Loucy (cell line): ENCODE results near the gene ADIG.

Experiments used
- H2AFZ ChIP-seq: fragments of 200-600 bp; sonication (generic); 2 replicates; pipeline ENCODE4 v1.6.0; 2016; ENCODE audit warnings: antibody characterized with exemption, mild to moderate bottlenecking, low read length, moderate library complexity
- H3F3A ChIP-seq: fragments of 200-600 bp; 2 replicates; pipeline ENCODE4 v1.6.0; 2016; ENCODE audit warnings: antibody characterized with exemption, low read depth, mild to moderate bottlenecking
- H3K27me3 ChIP-seq: fragments of 200-600 bp; sonication (generic); 2 replicates; pipeline ENCODE4 v1.6.1; 2014; ENCODE audit warnings: low read length, mild to moderate bottlenecking; ENCODE audit not compliant: insufficient read depth, poor library complexity, severe bottlenecking
- H3K36me3 ChIP-seq: fragments of 200-600 bp; sonication (generic); 2 replicates; pipeline ENCODE4 v1.6.1; 2016; ENCODE audit warnings: low read length; ENCODE audit not compliant: insufficient read depth
- H3K4me1 ChIP-seq: fragments of 200-600 bp; sonication (generic); 2 replicates; pipeline ENCODE4 v1.5.1; 2014; ENCODE audit warnings: low read length, mild to moderate bottlenecking; ENCODE audit not compliant: insufficient read depth, poor library complexity, severe bottlenecking
- H3K4me2 ChIP-seq: fragments of 200-600 bp; sonication (generic); 2 replicates; pipeline ENCODE4 v1.6.0; 2014; ENCODE audit warnings: antibody characterized with exemption, low read length, low read depth, mild to moderate bottlenecking; ENCODE audit not compliant: poor library complexity, severe bottlenecking
- H3K4me3 ChIP-seq: fragments of 200-600 bp; sonication (generic); 2 replicates; pipeline ENCODE4 v1.5.1; 2014; ENCODE audit warnings: low read length, mild to moderate bottlenecking, mixed read lengths; ENCODE audit not compliant: poor library complexity, severe bottlenecking
- H3K79me2 ChIP-seq: fragments of 200-600 bp; sonication (generic); 2 replicates; pipeline ENCODE4 v1.6.1; 2014; ENCODE audit warnings: low read length; ENCODE audit not compliant: insufficient read depth
- H3K9ac ChIP-seq: fragments of 200-600 bp; sonication (generic); 2 replicates; pipeline ENCODE4 v1.6.0; 2014; ENCODE audit warnings: mild to moderate bottlenecking, low read depth, low read length, moderate library complexity; ENCODE audit not compliant: poor library complexity, severe bottlenecking
- H3K9me2 ChIP-seq: fragments of 200-600 bp; sonication (generic); replicated peaks from 2 replicates; pipeline ENCODE4 v1.6.1; 2016; ENCODE audit warnings: low read depth, low read length, mixed read lengths
- H3K9me3 ChIP-seq: fragments of 200-600 bp; sonication (generic); 2 replicates; pipeline ENCODE4 v1.6.1; 2014; ENCODE audit warnings: mild to moderate bottlenecking, antibody characterized with exemption, low read length, low read depth; ENCODE audit not compliant: insufficient read depth
- H4K20me1 ChIP-seq: fragments of 200-600 bp; sonication (generic); 2 replicates; pipeline ENCODE4 v1.6.0; 2014; ENCODE audit warnings: antibody characterized with exemption, low read length, mild to moderate bottlenecking; ENCODE audit not compliant: insufficient read depth, poor library complexity, severe bottlenecking
- CTCF ChIP-seq: fragments of 200-600 bp; sonication (generic); conservative IDR thresholded peaks from 2 replicates; pipeline ENCODE4 v1.5.1; 2014; ENCODE audit warnings: mild to moderate bottlenecking, antibody characterized with exemption, low read length
- EZH2phosphoT487 ChIP-seq: fragments of 200-600 bp; IDR thresholded peaks from 2 replicates; pipeline ENCODE4 v1.6.1; 2018; ENCODE audit warnings: antibody characterized with exemption, mild to moderate bottlenecking, moderate library complexity, borderline replicate concordance

ADIG gene

GRCh38 chr20:38616457-38616856, 35.5 kb downstream of the ADIG start:
- Histone ChIP-seq H3K9ac (no peak overlapping the region), H4K20me1 (no peaks in the 10 kb centered on the region), H3K36me3 (no peaks in the 10 kb centered on the region), H3K9me3 (no peaks in the 10 kb centered on the region), H3K9me2 (no peaks in the 10 kb centered on the region), H3K4me3 (no peak overlapping the region), H2AFZ (no peak overlapping the region), H3F3A (no peaks in the 10 kb centered on the region), H3K27me3 (no peaks in the 10 kb centered on the region), H3K79me2 (no peaks in the 10 kb centered on the region), H3K4me2 (no peak overlapping the region), H3K4me1 (no peaks in the 10 kb centered on the region)
- no peak for TF ChIP-seq EZH2phosphoT487
- TF ChIP-seq CTCF = no peak

GRCh38 chr20:38617011-38617829, 36.2 kb downstream of the ADIG start:
- H3K27me3 ChIP-seq = no peaks in the 10 kb centered on the region
- no peaks in the 10 kb centered on the region for H3K4me1 ChIP-seq
- no peak overlapping the region for H3K4me2 ChIP-seq
- H2AFZ ChIP-seq = no peak overlapping the region
- H3K4me3 ChIP-seq = no peak overlapping the region
- H4K20me1 ChIP-seq = no peaks in the 10 kb centered on the region
- TF ChIP-seq EZH2phosphoT487 (no peak), CTCF (no peak)
- H3K9me2 ChIP-seq = no peaks in the 10 kb centered on the region
- no peaks in the 10 kb centered on the region for H3K79me2 ChIP-seq
- H3K36me3 ChIP-seq = no peaks in the 10 kb centered on the region
- no peak overlapping the region for H3K9ac ChIP-seq
- no peaks in the 10 kb centered on the region for H3F3A ChIP-seq
- H3K9me3 ChIP-seq = no peaks in the 10 kb centered on the region

DNA sequence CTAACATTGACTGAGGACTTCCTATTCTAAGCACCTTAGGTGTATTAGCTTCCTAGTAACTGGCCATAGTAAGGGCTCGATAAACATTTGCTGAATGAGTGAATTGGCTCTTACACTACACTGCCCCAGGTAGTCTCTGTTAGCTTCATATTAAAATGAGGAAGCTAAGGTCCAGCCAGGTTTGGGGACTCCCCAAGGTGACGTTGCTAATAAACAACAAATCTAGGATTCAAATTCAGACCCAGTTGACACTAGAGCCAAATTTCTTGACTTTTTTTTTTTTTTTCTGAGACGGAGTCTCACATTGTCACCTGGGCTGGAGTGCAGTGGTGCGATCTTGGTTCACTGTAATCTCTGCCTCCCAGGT, 36.8 kb downstream of the ADIG start:
- no peaks in the 10 kb centered on the region for H3F3A ChIP-seq
- H3K9me2 ChIP-seq = no peaks in the 10 kb centered on the region
- no peaks in the 10 kb centered on the region for H3K36me3 ChIP-seq
- no peak overlapping the region for H3K9ac ChIP-seq
- H3K27me3 ChIP-seq = no peaks in the 10 kb centered on the region
- H3K4me3 ChIP-seq = no peak overlapping the region
- H3K4me2 ChIP-seq = no peak overlapping the region
- H4K20me1 ChIP-seq = no peaks in the 10 kb centered on the region
- no peaks in the 10 kb centered on the region for H3K79me2 ChIP-seq
- no peaks in the 10 kb centered on the region for H3K4me1 ChIP-seq
- TF ChIP-seq EZH2phosphoT487 (no peak), CTCF (no peak)
- no peak overlapping the region for H2AFZ ChIP-seq
- no peaks in the 10 kb centered on the region for H3K9me3 ChIP-seq
